ENCODE measurements around the gene CMKLR1. TPM values are rescaled to one million over a fixed set of nuclear protein-coding genes. Genes with fewer than 3 reads are reported as not detected.

CMKLR1 gene
- 6.4 TPM for total RNA-seq
- long read RNA-seq, result 0 reads

- intact Hi-C loops (cut with micrococcal nuclease), result no loop called here
- ATAC-seq (peak; percentile 90), DNase-seq (peak; percentile 82)
Observed at GRCh38 chr12:108338915-108339657, at the start of gene CMKLR1. Gene CMKLR1, minus strand, starts transcription at chr12:108339311. Its CDS starts 45,720 bp downstream, at chr12:108293591.

GRCh38 chr12:108387771-108388170, 48.7 kb upstream of the CMKLR1 start:
- DNase-seq (no peak), ATAC-seq (no peak)
- intact Hi-C loops (cut with micrococcal nuclease), result no loop called here

GRCh38 chr12:108386709-108387360, 47.7 kb upstream of the CMKLR1 start:
- peak; percentile 24 for ATAC-seq
- DNase-seq, result no peak
- intact Hi-C loops (cut with micrococcal nuclease), result no loop called here

DNA sequence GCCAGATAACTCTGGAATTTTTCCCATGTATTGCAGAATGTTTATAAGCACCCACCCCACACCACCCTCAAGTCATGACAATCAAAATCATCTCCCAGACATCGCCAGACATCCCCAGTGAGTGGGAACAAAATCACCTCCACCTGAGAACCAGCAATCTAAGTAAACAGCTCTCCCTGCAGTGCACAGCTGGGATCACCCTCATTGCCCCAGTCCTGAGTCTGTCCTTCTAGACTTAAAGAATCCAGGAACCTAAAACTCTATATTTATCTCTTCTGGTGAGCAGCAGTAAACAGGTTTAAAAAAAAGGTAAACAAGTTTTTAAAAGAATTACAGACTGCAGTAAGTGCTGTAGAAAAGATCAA, 43.3 kb upstream of the CMKLR1 start:
- DNase-seq (no peak), ATAC-seq (no peak)
- intact Hi-C loops (cut with micrococcal nuclease), result no loop called here

DNA sequence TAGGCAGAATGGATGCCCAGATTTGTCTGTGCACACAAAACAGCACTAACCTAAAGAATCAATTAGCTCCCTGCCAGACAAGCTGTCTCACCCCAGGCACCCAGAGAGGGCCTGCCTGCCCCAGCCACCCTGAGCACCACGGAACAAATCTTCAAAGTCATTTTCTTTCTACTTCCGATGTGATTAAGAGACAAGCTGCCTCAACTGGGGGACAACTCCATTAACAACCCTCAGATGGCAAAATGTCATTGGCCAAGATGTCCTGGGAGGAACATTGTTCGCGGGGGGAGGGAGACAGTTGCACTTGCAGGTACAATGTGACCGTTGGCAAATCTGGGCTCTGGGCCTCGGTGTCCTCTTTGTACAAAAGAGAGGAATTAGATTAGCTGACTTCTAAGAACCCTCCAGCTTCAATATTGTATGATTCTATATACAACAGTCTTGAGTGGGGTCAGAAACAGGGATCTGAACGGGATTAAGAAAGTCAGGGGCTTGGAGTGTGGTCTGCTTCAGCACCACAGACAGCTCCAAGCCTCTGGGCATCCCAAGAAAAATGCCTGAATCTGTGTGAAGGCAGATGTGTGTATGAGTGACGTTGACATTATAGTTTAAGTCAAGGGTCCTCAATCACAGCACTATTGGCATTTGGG, 42.8 kb upstream of the CMKLR1 start:
- intact Hi-C loops (cut with micrococcal nuclease), result no loop called here
- ATAC-seq (no peak), DNase-seq (no peak)

GRCh38 chr12:108380382-108380781, 41.3 kb upstream of the CMKLR1 start:
- ATAC-seq (no peak), DNase-seq (no peak)
- intact Hi-C loops (cut with micrococcal nuclease), result no loop called here

GRCh38 chr12:108379823-108380222, 40.7 kb upstream of the CMKLR1 start:
- DNase-seq, result no peak
- ATAC-seq, result no peak
- intact Hi-C loops (cut with micrococcal nuclease), result no loop called here

DNA sequence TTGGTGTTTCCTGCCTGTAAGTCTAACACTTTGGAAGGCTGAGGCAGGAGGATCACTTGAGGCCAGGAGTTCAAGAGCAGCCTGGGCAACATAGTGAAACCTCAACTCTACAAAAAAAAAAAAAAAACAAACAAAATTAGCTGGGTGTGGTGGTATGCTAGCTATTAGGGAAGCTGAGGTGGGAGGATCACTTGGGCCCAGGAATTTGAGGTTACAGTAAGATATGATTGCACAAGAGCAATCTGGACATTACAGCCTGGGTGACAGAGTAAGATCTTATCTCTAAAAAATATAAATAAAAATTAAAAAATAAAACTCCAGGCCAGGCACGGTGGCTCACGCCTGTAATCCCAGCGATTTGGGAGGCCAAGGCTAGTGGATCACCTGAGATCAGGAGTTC, 39.8 kb upstream of the CMKLR1 start:
- no peak for ATAC-seq
- intact Hi-C loops (cut with micrococcal nuclease), result no loop called here
- no peak for DNase-seq

DNA sequence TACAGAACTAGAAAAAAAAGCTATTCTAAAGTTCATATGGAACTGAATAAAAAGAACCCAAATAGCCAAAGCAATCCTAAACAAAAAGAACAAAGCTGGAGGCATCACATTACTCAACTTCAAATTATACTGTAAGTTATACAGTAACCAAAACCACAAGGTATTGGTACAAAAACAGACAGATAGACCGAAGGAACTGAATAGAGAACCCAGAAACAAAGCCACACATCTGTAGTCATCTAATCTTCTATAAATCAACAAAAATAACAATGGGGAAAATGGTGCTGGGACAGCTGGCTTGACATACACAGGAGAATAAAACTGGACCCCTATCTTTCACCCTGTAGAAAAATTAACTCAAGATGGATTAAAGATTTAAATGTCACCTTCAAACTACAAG, 38.1 kb upstream of the CMKLR1 start:
- intact Hi-C loops (cut with micrococcal nuclease), result no loop called here
- DNase-seq (no peak), ATAC-seq (no peak)

DNA sequence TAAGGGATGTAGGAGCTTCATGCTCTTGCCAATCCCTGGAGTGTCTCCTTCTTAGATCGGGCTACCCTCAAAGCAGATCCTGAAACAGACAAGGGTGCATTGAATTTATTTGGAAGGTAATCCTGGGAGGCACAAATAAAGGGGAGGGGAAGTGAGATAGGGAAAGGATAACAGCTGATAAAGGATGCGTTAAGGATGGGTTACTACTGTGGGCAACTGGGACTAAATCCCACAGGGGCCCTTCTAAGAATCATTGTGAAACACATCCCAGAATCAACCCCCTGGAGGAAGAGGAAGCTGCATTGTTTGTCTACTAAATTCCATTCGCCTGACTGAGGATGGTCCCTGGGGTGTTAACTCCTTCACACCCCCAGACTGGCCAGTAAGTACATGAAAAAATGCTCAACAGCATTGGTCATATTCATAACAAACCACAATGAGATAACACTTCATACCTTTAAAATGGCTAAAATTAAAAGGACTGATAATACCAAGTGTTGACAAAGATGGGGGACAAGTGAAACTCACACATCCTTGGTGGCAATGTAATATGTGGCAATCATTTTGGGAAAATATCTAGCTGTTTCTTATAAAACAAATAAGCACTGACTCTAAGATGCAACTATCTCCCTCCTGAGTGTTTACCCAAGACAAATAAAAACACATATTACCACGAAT, 37.0 kb upstream of the CMKLR1 start:
- intact Hi-C loops (cut with micrococcal nuclease), result no loop called here
- no peak for ATAC-seq
- DNase-seq, result no peak

DNA sequence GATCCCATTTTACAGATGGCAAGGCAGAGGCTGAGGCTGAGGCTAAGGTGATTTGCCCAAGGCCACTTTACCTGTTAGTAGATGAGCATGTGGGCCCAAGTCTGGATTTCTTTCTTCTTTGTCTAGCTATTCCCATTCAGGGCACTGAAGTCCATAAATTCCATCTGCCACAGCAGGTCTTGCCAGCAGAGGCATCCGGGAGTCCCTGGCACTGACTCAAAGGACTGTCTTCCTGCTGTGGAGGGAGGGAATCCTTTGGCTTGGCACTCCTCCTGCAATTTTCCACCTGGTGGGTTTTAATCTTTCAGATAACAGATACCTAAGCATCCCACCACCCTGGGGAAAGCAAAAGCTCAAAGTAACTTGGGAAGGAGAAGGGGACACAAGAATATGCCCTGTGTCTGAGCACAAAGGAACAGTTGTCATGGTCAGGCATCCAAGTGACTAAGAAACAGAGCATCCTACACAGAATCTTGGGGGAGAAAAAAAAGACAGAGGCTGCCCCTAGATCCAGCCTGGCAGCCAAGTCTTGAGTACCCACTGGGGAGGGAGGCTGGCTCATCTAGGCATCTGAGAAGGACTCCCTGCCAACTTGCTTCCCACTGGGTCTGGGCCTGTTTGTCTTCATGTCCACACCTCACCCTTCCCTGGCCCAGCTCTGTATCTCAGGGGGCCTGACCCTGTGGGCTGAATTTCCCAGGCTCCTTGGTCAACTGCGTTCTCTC, 35.6 kb upstream of the CMKLR1 start:
- no peak for ATAC-seq
- intact Hi-C loops (cut with micrococcal nuclease), result no loop called here
- DNase-seq, result no peak

DNA sequence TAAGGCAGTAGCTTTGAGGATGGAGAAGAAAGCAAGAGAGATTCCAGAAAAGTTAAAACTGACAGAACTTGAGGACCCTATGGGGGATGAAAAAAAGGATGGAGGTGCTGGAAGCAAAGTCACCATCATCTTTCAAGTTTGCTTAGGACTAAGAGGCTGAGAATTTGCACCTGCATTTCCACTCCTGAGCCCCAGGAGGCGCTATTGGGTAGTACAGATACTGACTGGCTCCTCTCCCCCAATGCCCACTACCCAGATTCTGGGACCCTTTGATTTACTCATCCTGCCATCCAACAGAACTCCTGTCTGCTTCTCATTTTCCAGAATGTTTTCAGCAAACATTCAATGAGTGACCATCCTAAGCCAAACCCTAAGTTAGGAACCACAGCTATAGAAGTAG, 34.0 kb upstream of the CMKLR1 start:
- ATAC-seq (no peak), DNase-seq (no peak)
- intact Hi-C loops (cut with micrococcal nuclease), result no loop called here

DNA sequence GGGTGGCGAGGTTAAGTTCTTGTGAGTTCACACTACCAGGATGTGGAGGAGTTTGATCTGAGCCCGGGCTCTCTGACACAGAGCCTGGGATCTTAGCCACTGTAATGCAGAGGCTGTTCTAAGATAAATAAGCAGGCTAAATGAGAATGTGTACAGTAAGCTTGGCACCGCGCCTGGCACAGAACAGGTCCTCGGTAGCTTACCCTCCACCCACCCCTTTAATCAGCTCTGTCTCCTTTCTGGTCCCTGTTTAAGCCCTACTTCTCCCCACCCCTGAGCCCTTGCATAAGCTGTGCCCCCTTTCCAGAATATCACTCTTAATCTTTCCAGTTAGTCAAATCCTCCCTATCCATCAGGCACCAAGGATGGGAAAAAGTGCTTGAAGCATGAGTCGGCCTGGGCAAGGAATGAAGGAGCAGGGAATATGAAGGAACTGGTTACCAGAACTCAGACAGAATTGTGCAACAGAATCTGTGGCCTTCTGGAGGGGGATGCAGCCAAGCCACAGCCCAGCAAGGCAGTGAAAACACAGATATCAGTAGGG, 32.8 kb upstream of the CMKLR1 start:
- peak; percentile 66 for ATAC-seq
- intact Hi-C loops (cut with micrococcal nuclease), result no loop called here
- DNase-seq, result no peak

- ATAC-seq (no peak), DNase-seq (no peak)
- intact Hi-C loops (cut with micrococcal nuclease), result no loop called here
Observed at GRCh38 chr12:108370415-108370814, 31.3 kb upstream of the CMKLR1 start.

DNA sequence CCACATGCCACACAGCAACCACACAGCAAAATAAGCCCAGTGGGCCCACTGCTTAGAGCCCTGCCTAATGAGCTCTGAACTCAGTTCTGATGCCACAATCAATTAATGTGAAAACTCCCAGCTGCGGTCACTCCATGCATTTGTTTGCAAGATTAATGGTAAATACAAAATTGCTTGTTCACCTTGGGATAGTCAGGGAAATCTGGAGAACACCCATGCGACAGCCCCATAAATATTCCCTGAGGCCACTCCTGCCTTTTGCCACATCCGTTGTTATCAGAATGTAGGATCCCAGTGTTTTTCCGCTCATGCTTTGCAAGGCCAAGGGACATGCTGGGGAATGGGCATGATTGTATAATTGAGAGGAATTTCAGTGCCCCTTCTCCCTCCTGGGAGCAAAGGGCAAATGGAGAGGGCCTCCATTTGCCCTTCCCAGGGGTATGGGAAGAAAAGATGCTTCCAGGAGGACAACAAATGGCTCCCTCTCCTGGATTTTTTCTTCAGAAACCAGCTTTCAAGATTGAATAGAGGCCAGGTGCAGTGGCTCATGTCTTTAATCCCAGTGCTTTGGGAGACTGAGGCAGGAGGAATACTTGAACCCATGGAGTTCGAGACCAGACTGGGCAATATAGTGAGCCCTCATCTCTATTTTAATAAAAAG, 30.8 kb upstream of the CMKLR1 start:
- intact Hi-C loops (cut with micrococcal nuclease), result no loop called here
- ATAC-seq (no peak), DNase-seq (no peak)

DNA sequence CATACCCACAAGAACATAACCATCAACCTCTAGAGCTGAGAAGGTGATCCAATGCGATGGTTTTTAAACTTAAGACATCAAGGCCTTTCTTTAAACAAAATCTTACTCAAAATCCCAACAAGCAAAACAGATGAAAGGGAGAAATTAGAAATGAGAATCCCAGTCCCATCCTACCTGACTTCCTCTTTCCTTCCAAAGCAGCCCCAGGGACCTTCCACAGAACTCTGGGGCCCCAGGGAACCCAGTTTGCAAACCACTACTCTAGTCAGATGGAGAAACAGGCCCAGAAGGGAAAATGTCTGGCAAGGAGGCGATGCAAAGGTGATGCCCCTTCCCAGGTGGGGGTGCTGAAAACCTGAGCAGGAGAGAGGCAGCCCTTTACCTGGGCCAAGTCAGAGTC, 29.0 kb upstream of the CMKLR1 start:
- intact Hi-C loops (cut with micrococcal nuclease), result no loop called here
- no peak for DNase-seq
- no peak for ATAC-seq

DNA sequence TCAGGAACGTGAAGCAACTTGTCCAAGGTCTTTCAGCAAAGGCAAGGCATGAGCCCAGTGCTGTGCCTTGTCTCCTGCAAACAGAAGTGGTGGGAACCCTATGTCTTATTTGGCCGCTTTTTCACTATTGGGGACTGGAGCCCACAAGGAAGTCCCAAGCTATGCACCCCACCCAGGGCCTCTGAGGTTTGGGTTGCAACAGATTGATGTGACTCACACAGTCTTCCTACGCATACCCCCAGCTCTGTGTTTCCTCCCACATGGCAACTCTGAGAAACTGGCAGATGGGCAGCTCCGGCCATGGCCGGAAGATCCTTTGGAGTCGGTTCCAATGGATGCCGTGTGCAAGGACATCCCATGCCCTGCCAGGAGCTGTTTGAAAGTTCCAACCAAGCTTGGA, 28.3 kb upstream of the CMKLR1 start:
- no peak for DNase-seq
- intact Hi-C loops (cut with micrococcal nuclease), result no loop called here
- peak; percentile 35 for ATAC-seq

GRCh38 chr12:108365324-108365723, 26.2 kb upstream of the CMKLR1 start:
- ATAC-seq, result no peak
- DNase-seq, result no peak
- intact Hi-C loops (cut with micrococcal nuclease), result no loop called here

DNA sequence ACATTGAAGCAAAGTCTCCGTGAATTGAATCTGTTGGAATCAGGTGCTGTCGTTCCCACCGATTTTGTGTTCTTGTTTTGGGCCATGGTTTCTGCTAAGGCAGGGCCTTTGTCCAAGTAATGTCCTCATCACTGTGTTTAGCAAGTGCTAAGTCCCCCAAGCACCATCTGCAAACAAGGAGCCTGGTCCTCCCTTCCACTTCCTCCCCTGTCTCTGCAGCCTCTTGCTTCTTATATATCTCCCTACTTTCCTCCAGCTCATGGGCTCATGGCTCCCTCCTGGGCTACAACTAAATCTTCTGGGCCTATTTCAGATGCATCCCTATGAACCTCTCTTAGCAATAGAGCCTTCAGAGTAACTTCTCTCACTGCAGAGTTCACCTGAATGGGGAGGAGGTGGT, 25.8 kb upstream of the CMKLR1 start:
- intact Hi-C loops (cut with micrococcal nuclease), result no loop called here
- ATAC-seq, result no peak
- DNase-seq, result no peak
